Right atrium auricular region (tissue), 2 donors: ENCODE results near the gene TMEM92. TPM values are rescaled to one million over a fixed set of nuclear protein-coding genes. Genes with fewer than 3 reads are reported as not detected.

Source experiments
- DNase-seq: peaks from one replicate; pipeline ENCODE4 v3.0.0-alpha.2; 2019; ENCODE audit warnings: low spot score
- H3K27ac ChIP-seq, 2 donors: fragments of 200-600 bp; sonication (generic); 1 replicate in 1 of 2; 2 replicates in 1 of 2; pipeline ENCODE4 v1.5.1; 2016 to 2019
- H3K27me3 ChIP-seq, 2 donors: fragments of 200-600 bp; sonication (generic); one replicate each; pipeline versions ENCODE4 v1.5.1 to v1.6.0; 2017 to 2019
- H3K36me3 ChIP-seq: fragments of 200-600 bp; sonication (generic); one replicate; pipeline ENCODE4 v1.5.1; 2016
- H3K4me1 ChIP-seq, 2 donors: fragments of 200-600 bp; sonication (generic); one replicate each; pipeline versions ENCODE4 v1.5.1 to v1.6.0; 2017 to 2019
- H3K4me3 ChIP-seq, 2 donors: fragments of 200-600 bp; sonication (generic); 1 replicate in 1 of 2; 2 replicates in 1 of 2; pipeline ENCODE4 v1.5.1; 2017 to 2019; ENCODE audit warnings: mild to moderate bottlenecking in 1 of 2, moderate library complexity in 1 of 2
- H3K9me3 ChIP-seq, 2 donors: fragments of 200-600 bp; sonication (generic); one replicate each; pipeline ENCODE4 v1.5.1; 2019
- CTCF ChIP-seq, 2 donors: fragments of 200-600 bp; sonication (generic); IDR thresholded peaks; one replicate each; pipeline ENCODE4 v1.5.1; 2019; ENCODE audit warnings: antibody characterized with exemption in 2 of 2
- total RNA-seq, 2 donors: library from RNA; depleted of rRNA; stranded (reverse); fragments of >200 nt; gene quantifications; one replicate each; pipeline ENCODE4 v1.1.0, GENCODE V29; 2016

The TMEM92 gene
- total RNA-seq, 2 donors from 2014 or later = not detected

- Histone ChIP-seq H3K36me3 (no peaks in the 10 kb centered on the region), H3K27ac (no peak overlapping the region), H3K4me1 (no peaks in the 10 kb centered on the region), H3K4me3 (no peak overlapping the region), H3K9me3 (no peaks in the 10 kb centered on the region), H3K27me3 (no peaks in the 10 kb centered on the region)
- DNase-seq = no peak
- no peak for TF ChIP-seq CTCF (IDR thresholded peaks at IDR 0.05)
These were observed 56.0 kb downstream of the TMEM92 start for GRCh38 chr17:50330151-50330775.

Other genes starting within 250 kb of the TMEM92 start
- 10 to 100 TPM; 29.5 to 61.8 TPM for gene ITGA3, start 218.4 kb upstream of the TMEM92 start, total RNA-seq
- 100 to 1,000 TPM; 186 to 214 TPM for gene PDK2, start 179.1 kb upstream of the TMEM92 start, total RNA-seq
- gene SAMD14, start 144.3 kb upstream of the TMEM92 start, total RNA-seq = 1 to 10 TPM in 1 of 2 donors, under 1 TPM in 1; 0.78 to 1.1 TPM
- gene PPP1R9B, start 123.8 kb upstream of the TMEM92 start, total RNA-seq = 10 to 100 TPM; 16.9 to 24.2 TPM
- gene SGCA, start 108.5 kb upstream of the TMEM92 start, total RNA-seq = 100 to 1,000 TPM; 120 to 207 TPM
- gene COL1A1, start 72.8 kb upstream of the TMEM92 start, total RNA-seq = 100 to 1,000 TPM in 1 of 2 donors, 10 to 100 TPM in 1; 19.8 to 180 TPM
- gene XYLT2, start 71.7 kb downstream of the TMEM92 start, total RNA-seq = 10 to 100 TPM; 17.1 to 20.6 TPM
- gene MRPL27, start 98.7 kb downstream of the TMEM92 start, total RNA-seq = 10 to 100 TPM; 87.1 to 91.0 TPM
- gene EME1, start 98.8 kb downstream of the TMEM92 start, total RNA-seq = under 1 TPM in 1 of 2 donors, not detected in 1; 0.33 TPM
- gene LRRC59, start 123.1 kb downstream of the TMEM92 start, total RNA-seq = 10 to 100 TPM; 31.7 to 50.6 TPM
- gene ACSF2, start 151.8 kb downstream of the TMEM92 start, total RNA-seq = 10 to 100 TPM; 22.2 to 42.6 TPM
- under 1 TPM in 1 of 2 donors, not detected in 1; 0.70 TPM for gene CHAD, start 194.4 kb downstream of the TMEM92 start, total RNA-seq
- 10 to 100 TPM; 19.1 to 19.3 TPM for gene RSAD1, start 204.4 kb downstream of the TMEM92 start, total RNA-seq
- under 1 TPM; 0.16 to 0.19 TPM for gene MYCBPAP, start 234.0 kb downstream of the TMEM92 start, total RNA-seq